ENCODE measurements around the gene LRP8.

LRP8 gene

DNA sequence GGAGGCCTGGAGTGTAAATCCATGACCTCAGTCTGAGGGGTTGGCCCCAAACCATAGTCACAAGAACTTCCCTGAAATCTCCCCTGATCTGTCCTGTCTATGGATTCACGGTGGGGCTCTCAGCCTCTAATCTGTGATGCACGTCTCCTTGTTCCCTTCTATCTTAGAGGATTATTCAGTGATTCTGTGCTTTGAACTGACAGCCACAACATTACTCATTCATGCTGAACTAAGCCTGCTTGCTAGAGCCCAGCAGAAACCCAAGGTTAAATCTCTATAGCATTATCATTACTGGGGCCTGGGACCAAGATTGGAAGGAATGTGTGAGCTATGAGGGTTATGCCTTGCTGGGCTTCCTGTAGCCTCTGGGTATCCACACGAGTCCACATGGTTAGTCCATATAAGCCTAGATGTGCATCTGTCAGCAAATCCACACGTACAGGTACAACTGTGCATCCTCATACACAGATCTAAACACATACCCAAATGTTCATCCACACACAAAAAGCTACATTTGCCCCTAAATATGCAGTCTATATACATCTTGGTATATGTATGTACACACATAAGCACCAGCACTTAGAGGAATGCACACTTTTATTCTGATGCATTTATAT, 67.1 kb downstream of the LRP8 start:
- Histone ChIP-seq H3K4me2 (ENCODE audit: low read depth, low read length) (peak overlapping the region; percentile 56), H3K9me3 (replicated peaks; ENCODE audit: insufficient read depth, low read length) (no peaks in the 10 kb centered on the region), H3K27ac (ENCODE audit: low read length) (peak overlapping the region; percentile 89), H3K4me1 (ENCODE audit: low read length) (peaks cover 48% of the 10 kb centered on the region), H3K27me3 (replicated peaks; ENCODE audit: insufficient read depth, low read length) (no peaks in the 10 kb centered on the region), H3K36me3 (replicated peaks; ENCODE audit: insufficient read depth, low read length) (peaks cover 7% of the 10 kb centered on the region; the same call in 1 of the 2 replicates), H3K9ac (ENCODE audit: low read length) (peak overlapping the region; percentile 28; the same call in 1 of the 2 replicates), H4K20me1 (ENCODE audit: insufficient read depth, low read length) (no peaks in the 10 kb centered on the region), H2AFZ (ENCODE audit: low read length) (no peak overlapping the region), H3K4me3 (ENCODE audit: low read length) (peak overlapping the region; percentile 8; the same call in 1 of the 2 replicates), H3K9me2 (replicated peaks; ENCODE audit: insufficient read depth, low read length) (no peaks in the 10 kb centered on the region), H3K79me2 (ENCODE audit: low read length) (no peaks in the 10 kb centered on the region; the same call in 1 of the 2 replicates), H3F3A (ENCODE audit: insufficient read depth, low read length) (peaks cover 27% of the 10 kb centered on the region)
- TF ChIP-seq, protein P1, sequence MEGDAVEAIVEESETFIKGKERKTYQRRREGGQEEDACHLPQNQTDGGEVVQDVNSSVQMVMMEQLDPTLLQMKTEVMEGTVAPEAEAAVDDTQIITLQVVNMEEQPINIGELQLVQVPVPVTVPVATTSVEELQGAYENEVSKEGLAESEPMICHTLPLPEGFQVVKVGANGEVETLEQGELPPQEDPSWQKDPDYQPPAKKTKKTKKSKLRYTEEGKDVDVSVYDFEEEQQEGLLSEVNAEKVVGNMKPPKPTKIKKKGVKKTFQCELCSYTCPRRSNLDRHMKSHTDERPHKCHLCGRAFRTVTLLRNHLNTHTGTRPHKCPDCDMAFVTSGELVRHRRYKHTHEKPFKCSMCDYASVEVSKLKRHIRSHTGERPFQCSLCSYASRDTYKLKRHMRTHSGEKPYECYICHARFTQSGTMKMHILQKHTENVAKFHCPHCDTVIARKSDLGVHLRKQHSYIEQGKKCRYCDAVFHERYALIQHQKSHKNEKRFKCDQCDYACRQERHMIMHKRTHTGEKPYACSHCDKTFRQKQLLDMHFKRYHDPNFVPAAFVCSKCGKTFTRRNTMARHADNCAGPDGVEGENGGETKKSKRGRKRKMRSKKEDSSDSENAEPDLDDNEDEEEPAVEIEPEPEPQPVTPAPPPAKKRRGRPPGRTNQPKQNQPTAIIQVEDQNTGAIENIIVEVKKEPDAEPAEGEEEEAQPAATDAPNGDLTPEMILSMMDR (IDR thresholded peaks at IDR 0.05; ENCODE audit: low read length): no peak
- TF ChIP-seq EZH2phosphoT487 (IDR thresholded peaks at IDR 0.05; ENCODE audit: low read length) (no peak), EZH2 (optimal IDR thresholded peaks at IDR 0.05; ENCODE audit: low read depth, low read length) (no peak)
- no peak for DNase-seq

DNA sequence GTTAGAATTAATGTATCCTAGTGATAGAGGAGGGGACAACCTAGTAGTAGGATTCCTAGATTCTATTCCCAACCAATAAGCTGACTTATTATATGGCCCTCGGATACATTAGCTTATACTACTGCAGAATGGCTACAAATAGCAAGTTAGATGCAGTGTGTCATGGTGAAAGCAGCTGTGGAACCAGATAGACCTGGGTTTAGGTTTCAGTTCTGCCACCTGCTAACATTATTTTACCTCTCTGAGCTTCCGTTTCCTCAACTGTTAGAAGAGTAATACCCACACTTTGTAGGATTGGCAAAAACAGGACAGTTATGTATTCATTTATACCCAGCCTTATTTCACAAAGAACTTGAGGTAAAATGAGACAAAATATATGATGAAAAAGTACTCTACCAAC, 67.9 kb downstream of the LRP8 start:
- peaks cover 27% of the 10 kb centered on the region for H3F3A ChIP-seq (ENCODE audit: insufficient read depth, low read length)
- peak overlapping the region; percentile 56 for H3K4me2 ChIP-seq (ENCODE audit: low read depth, low read length)
- no peaks in the 10 kb centered on the region for H3K9me2 ChIP-seq (replicated peaks; ENCODE audit: insufficient read depth, low read length)
- peak; percentile 83 for DNase-seq
- no peaks in the 10 kb centered on the region for H4K20me1 ChIP-seq (ENCODE audit: insufficient read depth, low read length)
- peak overlapping the region; percentile 89 for H3K27ac ChIP-seq (ENCODE audit: low read length)
- no peaks in the 10 kb centered on the region for H3K27me3 ChIP-seq (replicated peaks; ENCODE audit: insufficient read depth, low read length)
- H3K9ac ChIP-seq (ENCODE audit: low read length): peak overlapping the region; percentile 28; the same call in 1 of the 2 replicates
- 0 out of 2 replicates have a peak overlapping the region, but pooled peaks have one; percentile 8 for H3K4me3 ChIP-seq (ENCODE audit: low read length)
- H3K9me3 ChIP-seq (replicated peaks; ENCODE audit: insufficient read depth, low read length): no peaks in the 10 kb centered on the region
- peaks cover 48% of the 10 kb centered on the region for H3K4me1 ChIP-seq (ENCODE audit: low read length)
- no peaks in the 10 kb centered on the region; the same call in 1 of the 2 replicates for H3K79me2 ChIP-seq (ENCODE audit: low read length)
- H2AFZ ChIP-seq (ENCODE audit: low read length): peak overlapping the region; percentile 46
- TF ChIP-seq EZH2phosphoT487 (IDR thresholded peaks at IDR 0.05; ENCODE audit: low read length): no peak
- no peak for TF ChIP-seq EZH2 (optimal IDR thresholded peaks at IDR 0.05; ENCODE audit: low read depth, low read length)
- TF ChIP-seq, protein P1 (IDR thresholded peaks at IDR 0.05; ENCODE audit: low read length): no peak
- peaks cover 7% of the 10 kb centered on the region; the same call in 1 of the 2 replicates for H3K36me3 ChIP-seq (replicated peaks; ENCODE audit: insufficient read depth, low read length)

DNA sequence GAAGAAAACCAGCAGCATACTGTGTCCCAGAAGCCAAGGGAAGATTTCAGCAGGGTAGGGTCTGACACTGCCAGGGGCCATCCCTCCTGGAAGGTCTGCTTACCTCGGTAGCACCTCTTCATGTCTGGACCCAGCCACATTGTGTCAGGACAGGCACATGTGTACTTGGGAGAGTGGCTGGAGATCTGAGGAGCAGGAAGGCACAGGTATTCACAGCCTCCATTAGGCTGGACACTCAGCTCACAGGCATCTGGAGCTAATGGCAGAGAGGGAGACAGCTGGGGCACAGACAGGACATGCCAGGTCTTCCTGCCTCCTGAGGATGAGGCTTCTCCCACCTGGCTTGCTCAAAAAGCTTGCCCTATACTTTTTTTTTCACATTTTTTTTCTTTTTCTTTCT, 69.7 kb downstream of the LRP8 start:
- Histone ChIP-seq H2AFZ (ENCODE audit: low read length) (no peak overlapping the region), H3K79me2 (ENCODE audit: low read length) (no peaks in the 10 kb centered on the region; the same call in 1 of the 2 replicates), H3K9ac (ENCODE audit: low read length) (no peak overlapping the region), H3K27ac (ENCODE audit: low read length) (no peak overlapping the region), H3K27me3 (replicated peaks; ENCODE audit: insufficient read depth, low read length) (no peaks in the 10 kb centered on the region), H3K4me1 (ENCODE audit: low read length) (peaks cover 44% of the 10 kb centered on the region), H3K9me3 (replicated peaks; ENCODE audit: insufficient read depth, low read length) (no peaks in the 10 kb centered on the region), H3K36me3 (replicated peaks; ENCODE audit: insufficient read depth, low read length) (peaks cover 12% of the 10 kb centered on the region; the same call in 1 of the 2 replicates), H3K4me2 (ENCODE audit: low read depth, low read length) (no peak overlapping the region), H3K9me2 (replicated peaks; ENCODE audit: insufficient read depth, low read length) (no peaks in the 10 kb centered on the region), H4K20me1 (ENCODE audit: insufficient read depth, low read length) (no peaks in the 10 kb centered on the region), H3F3A (ENCODE audit: insufficient read depth, low read length) (peaks cover 27% of the 10 kb centered on the region), H3K4me3 (ENCODE audit: low read length) (no peak overlapping the region)
- DNase-seq: no peak
- TF ChIP-seq, protein P1 (IDR thresholded peaks at IDR 0.05; ENCODE audit: low read length): no peak
- TF ChIP-seq EZH2 (optimal IDR thresholded peaks at IDR 0.05; ENCODE audit: low read depth, low read length): no peak
- TF ChIP-seq EZH2phosphoT487 (IDR thresholded peaks at IDR 0.05; ENCODE audit: low read length): no peak

All from MM.1S (cell line).